Cardiac septum (tissue), 1 donor: ENCODE results near the gene MAB21L2. TPM values are rescaled to one million over a fixed set of nuclear protein-coding genes. Genes with fewer than 3 reads are reported as not detected.

Source experiments
- DNase-seq: peaks from one replicate; pipeline ENCODE4 v3.0.0-alpha.2; 2020; ENCODE audit warnings: low spot score
- intact Hi-C: fragments of 100-400 bp; cut with DNase I; formaldehyde crosslinking; loops from one replicate; pipeline ENCODE4 v1.14.0; 2022
- total RNA-seq: library from RNA; stranded (reverse); fragmentation: NEBNext Ultra II Directional; extraction: Animal tissue kit (Norgen Biotek cat#: 25700); gene quantifications from one replicate; pipeline ENCODE4 v1.2.1, GENCODE V29; 2021
- donor health status: DM: no; HTN: no; CAD: no.

MAB21L2 gene
- total RNA-seq, 1 donor from 2014 or later, result 0.19 TPM

DNA sequence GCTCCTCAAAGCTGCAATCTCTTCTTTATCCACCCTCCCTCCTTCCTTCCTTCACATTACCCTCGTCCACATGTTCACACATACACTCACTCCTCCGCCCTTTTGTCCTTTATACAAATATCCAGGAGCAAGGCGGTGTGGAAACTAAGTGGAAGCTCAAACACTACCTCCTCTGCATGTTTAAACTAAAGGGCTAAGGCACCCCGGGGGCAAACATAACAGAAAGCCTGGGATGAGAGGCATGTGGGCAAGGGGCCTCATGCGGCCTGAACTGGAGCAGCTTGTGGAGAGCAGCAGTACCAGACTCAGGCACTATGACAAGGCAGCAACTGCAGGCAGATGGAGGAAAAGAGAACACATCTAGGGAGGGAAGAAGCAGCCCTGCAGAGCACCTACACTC is 9.5 kb downstream of the MAB21L2 start:
- intact Hi-C loops, result no loop called here

DNA sequence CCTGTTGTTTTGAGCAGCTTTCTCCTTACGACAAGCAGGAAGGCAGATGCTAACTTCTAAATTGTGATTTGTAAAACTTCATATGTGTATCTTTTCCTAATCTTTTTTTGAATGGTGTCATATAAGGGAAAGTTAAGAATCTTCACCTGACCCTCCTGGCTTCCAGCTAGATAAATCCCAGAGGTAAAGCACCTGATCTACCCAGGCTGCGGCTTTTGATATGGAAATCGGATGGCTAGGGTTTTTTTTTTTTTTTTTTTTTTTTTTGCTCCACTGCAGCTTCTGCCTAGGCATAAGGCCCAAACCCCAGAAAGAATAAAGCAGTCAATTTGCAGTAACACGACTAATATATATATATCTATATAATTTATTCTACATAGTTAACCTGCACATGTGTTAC is 10.0 kb downstream of the MAB21L2 start:
- intact Hi-C loops, result no loop called here
- DNase-seq, result no peak

More for the DNA sequence above, 9.5 kb downstream of the MAB21L2 start:
- no peak for DNase-seq

DNA sequence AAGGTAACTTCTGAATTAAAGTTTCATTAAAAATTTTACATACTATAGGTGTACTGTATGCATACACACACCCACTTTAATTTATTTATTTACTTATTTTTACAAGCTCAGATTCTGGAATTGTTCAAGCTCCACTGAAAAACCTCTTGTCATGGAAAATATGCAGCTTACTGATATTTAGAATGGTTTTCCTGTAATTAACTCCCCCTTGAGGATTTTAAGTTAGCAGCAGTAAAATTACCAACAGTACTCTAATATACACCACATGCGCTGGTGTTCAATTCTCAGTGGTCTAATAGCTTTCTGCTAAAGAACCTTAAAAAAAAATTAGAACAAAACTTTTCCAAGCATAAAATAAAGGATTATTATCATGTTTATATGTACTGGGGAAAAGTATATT is 12.0 kb downstream of the MAB21L2 start:
- intact Hi-C loops, result no loop called here
- no peak for DNase-seq

DNA sequence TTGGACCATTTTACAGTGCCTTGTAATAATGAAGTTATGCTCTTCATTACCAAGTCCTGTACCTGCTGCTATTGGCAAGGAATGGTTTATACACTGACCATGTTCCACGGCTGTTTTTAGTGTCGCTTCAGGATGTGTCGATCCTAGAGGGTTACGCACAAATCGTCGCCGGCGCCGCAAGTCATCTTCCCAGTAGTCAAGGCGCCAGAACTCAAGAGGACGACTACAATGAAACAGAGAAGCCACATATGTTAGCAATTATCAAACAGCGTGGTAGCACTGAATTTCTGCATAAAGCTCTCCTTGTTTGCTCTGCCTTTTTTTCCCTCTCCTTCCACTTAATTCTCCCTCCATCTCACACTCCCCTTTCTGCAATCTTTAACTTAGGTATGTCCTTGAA is 17.0 kb downstream of the MAB21L2 start:
- intact Hi-C loops, result no loop called here
- no peak for DNase-seq

DNA sequence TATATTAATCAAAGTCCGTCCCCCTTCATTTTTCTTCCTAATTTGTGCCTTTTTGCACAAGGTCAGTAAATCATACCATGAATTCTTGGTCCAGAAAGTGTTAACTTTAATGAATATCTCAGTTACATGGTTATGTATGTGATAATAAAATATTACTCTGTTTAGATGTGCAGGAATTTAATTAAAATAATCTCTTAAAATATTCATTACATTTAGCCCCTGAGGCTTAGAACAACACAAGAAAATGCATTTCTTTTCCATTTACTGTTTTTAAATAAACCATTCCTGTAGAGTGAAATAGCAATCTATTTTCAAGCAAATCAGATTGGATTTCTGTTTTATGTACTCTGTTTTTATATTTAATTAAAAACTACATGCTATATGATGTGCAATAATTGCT is 17.6 kb downstream of the MAB21L2 start:
- intact Hi-C loops, result no loop called here

DNA sequence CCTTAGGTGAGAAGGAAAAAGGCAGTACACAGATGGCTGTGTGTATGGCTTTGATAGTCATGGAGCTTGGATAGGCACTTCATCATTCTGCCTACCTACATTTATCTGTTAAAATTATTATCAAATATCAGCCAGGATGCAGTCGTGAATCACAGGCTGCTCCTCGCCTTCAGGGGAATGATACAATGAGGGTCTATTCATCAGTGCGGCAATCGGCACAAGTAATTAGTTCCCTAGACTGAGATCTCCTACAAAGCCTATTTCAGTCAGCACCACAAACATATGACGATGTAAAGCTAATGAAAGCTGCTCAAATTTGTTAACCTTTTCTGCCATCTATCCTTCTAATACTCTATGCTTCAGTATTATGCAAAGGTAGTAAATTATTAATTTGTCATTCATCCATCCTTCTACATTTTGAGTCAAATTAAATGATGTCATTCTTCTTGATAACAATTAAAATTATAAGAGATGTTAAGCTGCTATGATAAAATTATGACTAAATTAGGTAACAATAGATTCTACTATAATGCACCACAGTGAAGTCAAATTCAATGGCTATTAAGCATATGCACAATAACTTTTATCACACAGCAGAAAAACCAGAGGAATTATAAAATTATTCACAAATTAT is 19.0 kb downstream of the MAB21L2 start:
- DNase-seq, result no peak
- intact Hi-C loops, result no loop called here

More for the DNA sequence above, 17.6 kb downstream of the MAB21L2 start:
- no peak for DNase-seq

DNA sequence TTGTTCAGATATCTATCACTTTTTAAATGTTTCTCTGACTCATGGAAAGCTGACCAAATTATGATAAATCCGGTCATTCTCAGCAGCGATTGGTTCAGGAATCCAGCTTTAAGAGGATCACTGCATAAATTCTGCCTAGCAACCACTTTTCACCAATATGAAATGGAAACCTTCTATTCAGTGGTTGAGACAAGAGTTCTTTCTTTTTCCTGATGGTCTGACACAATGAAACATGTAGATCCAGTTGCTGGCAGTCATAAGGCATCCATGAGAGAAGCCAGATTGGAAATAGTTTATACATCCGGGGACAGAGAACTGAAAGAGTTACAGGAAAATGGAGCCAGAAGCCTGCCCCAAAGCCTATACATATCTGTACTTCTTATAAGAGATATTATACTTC is 27.2 kb downstream of the MAB21L2 start:
- no peak for DNase-seq
- intact Hi-C loops, result no loop called here

DNA sequence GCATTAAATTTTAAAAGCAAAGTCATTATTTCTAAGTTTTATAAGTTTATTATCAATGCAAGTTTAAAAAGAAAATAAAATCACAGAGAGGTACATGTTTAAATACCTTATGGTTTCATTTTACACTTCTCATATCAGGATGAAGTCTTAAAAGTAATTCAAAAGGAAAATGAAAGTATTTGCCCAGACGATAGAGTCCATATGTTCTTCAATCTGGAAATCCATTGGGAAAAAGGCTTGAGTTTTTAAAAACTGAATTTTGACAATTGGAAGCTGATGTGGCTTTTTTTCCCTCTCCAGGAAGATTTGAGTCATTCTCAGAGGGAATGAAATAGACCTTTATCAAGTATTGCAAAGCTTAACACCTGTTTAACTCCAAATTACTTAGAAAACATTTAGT is 37.1 kb downstream of the MAB21L2 start:
- no peak for DNase-seq
- intact Hi-C loops, result no loop called here

DNA sequence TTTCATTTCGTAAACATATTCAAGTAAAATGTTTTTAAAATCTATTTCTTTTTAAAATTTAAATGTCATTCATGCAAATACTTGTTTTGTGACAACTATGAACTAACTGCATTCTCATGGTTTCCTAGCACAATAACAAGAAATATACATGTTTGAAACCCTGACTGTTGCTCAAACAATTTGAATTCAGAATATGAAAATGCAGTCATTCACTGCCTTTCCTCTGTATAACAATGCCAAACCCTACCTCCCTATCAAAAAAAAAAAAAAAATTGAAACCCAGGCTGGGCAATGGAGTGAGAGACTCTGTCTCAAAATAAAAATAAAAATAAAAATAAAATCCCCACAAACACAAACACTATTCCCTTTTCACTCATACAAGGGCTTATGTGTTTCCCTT is 42.1 kb downstream of the MAB21L2 start:
- intact Hi-C loops, result no loop called here
- no peak for DNase-seq

DNA sequence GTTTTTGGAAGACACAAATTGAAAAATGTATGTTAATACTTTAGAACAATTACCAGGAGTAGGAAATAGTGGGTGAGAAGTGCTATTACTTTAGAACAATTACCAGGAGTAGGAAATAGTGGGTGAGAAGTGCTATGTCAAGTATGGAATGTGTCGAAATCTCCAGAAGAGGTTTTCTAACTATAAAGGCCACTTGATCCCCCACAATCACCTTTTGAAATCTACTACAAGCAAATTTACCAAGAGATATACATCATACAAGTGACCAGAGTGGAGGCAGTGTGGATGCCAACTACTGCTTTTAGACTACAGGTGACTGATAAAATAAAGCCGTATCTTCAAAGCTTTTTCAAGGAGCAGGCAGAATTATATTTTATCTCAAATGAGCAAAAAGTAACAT is 43.1 kb downstream of the MAB21L2 start:
- intact Hi-C loops, result no loop called here
- DNase-seq, result no peak

DNA sequence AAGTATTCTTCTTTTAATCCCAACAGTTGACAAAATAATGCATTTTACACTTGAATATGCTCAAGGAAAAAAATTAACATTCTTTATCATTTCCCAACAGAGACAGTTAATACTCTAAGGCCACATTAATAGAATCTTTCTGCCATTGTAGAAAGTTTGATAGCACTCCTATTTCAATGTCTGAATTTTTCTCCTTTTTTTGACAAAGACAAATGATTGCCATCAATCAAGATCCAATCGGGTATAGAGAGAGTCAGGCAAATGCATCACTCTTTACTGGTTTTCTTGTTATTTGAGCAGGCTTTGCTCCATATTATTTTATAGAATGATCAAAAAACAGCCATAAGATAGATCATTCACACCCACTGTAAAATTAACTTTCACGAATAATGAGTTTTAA is 46.1 kb downstream of the MAB21L2 start:
- intact Hi-C loops, result no loop called here
- DNase-seq, result no peak

DNA sequence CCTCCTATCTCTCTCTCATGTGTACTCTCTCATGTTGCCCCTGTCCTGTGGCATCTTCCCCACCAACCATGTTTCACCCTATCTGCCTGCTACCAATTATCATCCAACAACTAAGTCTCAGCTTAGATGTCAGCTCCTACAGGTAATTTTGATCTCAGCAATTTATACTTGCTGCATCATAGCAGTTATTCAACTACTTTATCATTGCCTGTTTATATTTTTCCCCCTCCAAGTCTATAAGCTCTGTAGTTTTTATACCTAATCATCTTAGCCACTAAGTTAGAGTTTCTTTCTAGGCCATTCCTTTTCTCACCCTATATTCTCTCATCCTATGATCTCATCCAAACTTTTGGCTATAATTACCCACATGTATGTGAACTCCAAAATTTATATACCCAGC is 50.7 kb downstream of the MAB21L2 start:
- intact Hi-C loops, result no loop called here
- no peak for DNase-seq
